H9 (cell line): ENCODE measurements around the gene MPC1L. TPM values are rescaled to one million over a fixed set of nuclear protein-coding genes. Genes with fewer than 3 reads are reported as not detected.

Source experiments
- DNase-seq: peaks from one replicate; pipeline ENCODE4 v3.0.0-alpha.2; 2017
- H2AFZ ChIP-seq: one replicate; pipeline ENCODE4 v1.6.1; 2013; ENCODE audit warnings: mild to moderate bottlenecking, low read length, control low read depth, moderate library complexity
- H2AK5ac ChIP-seq: 2 replicates; pipeline ENCODE4 v1.6.1; 2013; ENCODE audit warnings: low read length, control low read depth, mixed read lengths; ENCODE audit not compliant: insufficient read length
- H2BK120ac ChIP-seq: one replicate; pipeline ENCODE4 v1.6.1; 2013; ENCODE audit warnings: low read depth, mild to moderate bottlenecking, low read length, control low read depth, inconsistent platforms; ENCODE audit not compliant: poor library complexity, severe bottlenecking
- H2BK12ac ChIP-seq: 2 replicates; pipeline ENCODE4 v1.6.1; 2013; ENCODE audit warnings: low read length, control low read depth, mixed read lengths, low read depth; ENCODE audit not compliant: insufficient read length
- H2BK15ac ChIP-seq: 2 replicates; pipeline ENCODE4 v1.6.1; 2013; ENCODE audit warnings: low read depth, low read length, control low read depth
- H2BK20ac ChIP-seq: one replicate; pipeline ENCODE4 v1.6.1; 2013; ENCODE audit warnings: low read depth, mild to moderate bottlenecking, low read length, control low read depth, inconsistent platforms; ENCODE audit not compliant: poor library complexity, severe bottlenecking
- H2BK5ac ChIP-seq: 2 replicates; pipeline ENCODE4 v1.6.1; 2013; ENCODE audit warnings: low read length, control low read depth, mixed read lengths; ENCODE audit not compliant: insufficient read length
- H3K14ac ChIP-seq: 2 replicates; pipeline ENCODE4 v1.6.1; 2013; ENCODE audit warnings: low read length, control low read depth; ENCODE audit not compliant: insufficient read depth
- H3K18ac ChIP-seq: 2 replicates; pipeline ENCODE4 v1.6.1; 2013; ENCODE audit warnings: low read depth, mild to moderate bottlenecking, mixed read lengths, low read length, control low read depth; ENCODE audit not compliant: insufficient read length
- H3K23ac ChIP-seq: 2 replicates; pipeline ENCODE4 v1.6.1; 2013; ENCODE audit warnings: low read length, control low read depth, mixed read lengths, low read depth; ENCODE audit not compliant: insufficient read length
- H3K23me2 ChIP-seq: 2 replicates; pipeline ENCODE4 v1.6.1; 2013; ENCODE audit warnings: low read depth, mild to moderate bottlenecking, mixed read lengths, low read length, control low read depth; ENCODE audit not compliant: insufficient read length, poor library complexity, severe bottlenecking
- H3K27ac ChIP-seq: 2 replicates; pipeline ENCODE4 v1.5.1; 2013; ENCODE audit warnings: low read length, control low read depth, mixed read lengths, low read depth; ENCODE audit not compliant: insufficient read length
- H3K27me3 ChIP-seq: 2 replicates; pipeline ENCODE4 v1.6.1; 2013; ENCODE audit warnings: low read length, control low read depth, inconsistent platforms; ENCODE audit not compliant: insufficient read depth
- H3K4ac ChIP-seq: 2 replicates; pipeline ENCODE4 v1.6.1; 2013; ENCODE audit warnings: low read depth, mild to moderate bottlenecking, control low read depth, inconsistent platforms, low read length, moderate library complexity
- H3K4me1 ChIP-seq: 2 replicates; pipeline ENCODE4 v1.6.1; 2013; ENCODE audit warnings: low read length, control low read depth, inconsistent platforms; ENCODE audit not compliant: insufficient read depth
- H3K4me2 ChIP-seq: 2 replicates; pipeline ENCODE4 v1.6.1; 2013; ENCODE audit warnings: low read length, control low read depth, mixed read lengths; ENCODE audit not compliant: insufficient read length, insufficient read depth
- H3K56ac ChIP-seq: 2 replicates; pipeline ENCODE4 v1.6.1; 2013; ENCODE audit warnings: low read depth, mild to moderate bottlenecking, mixed read lengths, low read length, control low read depth; ENCODE audit not compliant: insufficient read length
- H3K79me1 ChIP-seq: 2 replicates; pipeline ENCODE4 v1.6.1; 2013; ENCODE audit warnings: low read depth, mild to moderate bottlenecking, moderate library complexity, low read length, control low read depth, inconsistent platforms; ENCODE audit not compliant: insufficient read depth, poor library complexity, severe bottlenecking
- H3K79me2 ChIP-seq: 2 replicates; pipeline ENCODE4 v1.6.1; 2013; ENCODE audit warnings: low read length, control low read depth, inconsistent platforms; ENCODE audit not compliant: insufficient read depth
- H3K9ac ChIP-seq: 2 replicates; pipeline ENCODE4 v1.6.1; 2013; ENCODE audit warnings: low read length, control low read depth, mixed read lengths; ENCODE audit not compliant: insufficient read length; ENCODE audit errors: extremely low read depth
- H3K9me3 ChIP-seq: one replicate; pipeline ENCODE4 v1.6.1; 2013; ENCODE audit warnings: low read depth, low read length, inconsistent platforms; ENCODE audit not compliant: control insufficient read depth
- H3T11ph ChIP-seq: one replicate; pipeline ENCODE4 v1.6.1; 2013; ENCODE audit warnings: mild to moderate bottlenecking, low read length, control low read depth, inconsistent platforms
- H4K20me1 ChIP-seq: one replicate; pipeline ENCODE4 v1.6.1; 2013; ENCODE audit not compliant: control insufficient read depth, insufficient read length, insufficient read depth
- H4K5ac ChIP-seq: 2 replicates; pipeline ENCODE4 v1.6.1; 2013; ENCODE audit warnings: low read depth, mild to moderate bottlenecking, mixed read lengths, low read length, control low read depth; ENCODE audit not compliant: insufficient read length
- H4K8ac ChIP-seq: replicated peaks from 2 replicates; pipeline ENCODE4 v1.6.1; 2013; ENCODE audit warnings: low read length, control low read depth, mixed read lengths, low read depth; ENCODE audit not compliant: insufficient read length
- H4K91ac ChIP-seq: 2 replicates; pipeline ENCODE4 v1.6.1; 2013; ENCODE audit warnings: low read depth, mild to moderate bottlenecking, moderate library complexity, mixed read lengths, low read length, control low read depth; ENCODE audit not compliant: insufficient read length
- H3K27ac Mint-ChIP-seq, 3 experiments: 2 replicates in 2 of 3; 3 replicates in 1 of 3; pipeline ENCODE4 v1.8.0; 2020 to 2021; ENCODE audit warnings: mixed read lengths in 3 of 3, mild to moderate bottlenecking in 1 of 3, moderate library complexity in 1 of 3
- H3K27me3 Mint-ChIP-seq: 2 replicates; pipeline ENCODE4 v1.8.0; 2021; ENCODE audit warnings: low read depth, mild to moderate bottlenecking, moderate library complexity, mixed read lengths
- H3K36me3 Mint-ChIP-seq, 3 experiments: 2 replicates in 2 of 3; 3 replicates in 1 of 3; pipeline ENCODE4 v1.8.0; 2020 to 2021; ENCODE audit warnings: low read depth in 3 of 3, mixed read lengths in 3 of 3; ENCODE audit not compliant: insufficient read depth in 1 of 3
- H3K4me1 Mint-ChIP-seq, 2 experiments: 2 replicates each; pipeline ENCODE4 v1.8.0; 2020; ENCODE audit warnings: mixed read lengths in 2 of 2
- H3K4me3 Mint-ChIP-seq, 2 experiments: 2 replicates in 1 of 2; 3 replicates in 1 of 2; pipeline ENCODE4 v1.8.0; 2020 to 2021; ENCODE audit warnings: mild to moderate bottlenecking in 2 of 2, mixed read lengths in 2 of 2, moderate library complexity in 1 of 2
- H3K9me3 Mint-ChIP-seq, 2 experiments: 2 replicates in 1 of 2; 3 replicates in 1 of 2; pipeline ENCODE4 v1.8.0; 2020; ENCODE audit warnings: mild to moderate bottlenecking in 2 of 2, mixed read lengths in 2 of 2, moderate library complexity in 1 of 2
- WGBS: extraction: QIAGEN DNeasy Blood & Tissue Kit; methylation state at CpG from one replicate; pipeline ENCODE4 v1.1.7; 2013; ENCODE audit warnings: missing lambda C conversion rate, low lambda C conversion rate, mixed read lengths; ENCODE audit not compliant: insufficient read length; ENCODE audit errors: extremely low coverage; 5-methylcytosine and 5-hydroxymethylcytosine counted together
- total RNA-seq: library from RNA; stranded (reverse); gene quantifications from 2 replicates; pipeline ENCODE4 v1.2.1, GENCODE V29; 2021
- TF ChIP-seq, protein P1 (sequence below): fragments of 200-600 bp; sonication (generic); conservative IDR thresholded peaks from 3 replicates; pipeline ENCODE4 v1.8.0; 2021; ENCODE audit warnings: antibody characterized with exemption, mild to moderate bottlenecking

Gene MPC1L
- total RNA-seq, 1 experiment from 2014 or later = not detected

DNA sequence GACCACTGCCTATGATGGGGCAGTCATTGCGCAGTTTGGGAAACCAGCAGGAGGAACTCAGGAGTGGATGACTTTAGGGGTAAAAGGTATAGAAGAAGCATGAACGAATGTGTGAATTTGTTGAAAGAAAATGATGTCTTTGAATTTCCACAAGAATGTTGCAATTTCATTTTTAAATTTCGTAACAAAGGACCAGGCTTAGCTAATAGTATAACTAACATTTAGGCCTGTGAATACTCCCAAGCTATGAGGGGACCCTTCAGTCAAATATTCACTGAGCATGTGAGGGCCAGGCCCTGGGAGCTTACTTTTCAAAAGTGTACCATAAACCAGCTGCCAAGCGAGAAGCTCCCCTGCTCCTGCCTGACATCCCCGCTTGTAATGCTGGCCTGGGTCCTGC lies 5.3 kb downstream of the MPC1L start:
- no peak overlapping the region for H2BK12ac ChIP-seq
- no peak overlapping the region for H2BK15ac ChIP-seq
- H3K23ac ChIP-seq = no peak overlapping the region
- H2AFZ ChIP-seq = no peak overlapping the region
- H3K14ac ChIP-seq = no peak overlapping the region
- no peak overlapping the region for H2BK5ac ChIP-seq
- no peaks in the 10 kb centered on the region for H3K79me1 ChIP-seq
- Mint-ChIP-seq H3K9me3 (peaks cover 39 to 57% of the 10 kb centered on the region in 2 experiments), H3K4me1 (peaks cover 0 to 8% of the 10 kb centered on the region in 2 experiments; a peak in 1 of 4 replicates), H3K4me3 (no peak overlapping the region), H3K27me3 (peaks cover 2% of the 10 kb centered on the region), H3K27ac (no peak overlapping the region), H3K36me3 (peaks cover 11 to 38% (median 29%) of the 10 kb centered on the region in 3 experiments; a peak in 6 of 7 replicates)
- no peak overlapping the region for H3K27ac ChIP-seq
- no peak overlapping the region for H4K91ac ChIP-seq
- H2BK120ac ChIP-seq = no peak overlapping the region
- H3K23me2 ChIP-seq = no peaks in the 10 kb centered on the region
- no peak overlapping the region for H3K4ac ChIP-seq
- no peaks in the 10 kb centered on the region for H3K9me3 ChIP-seq
- H3K4me1 ChIP-seq = no peaks in the 10 kb centered on the region
- H4K5ac ChIP-seq = no peak overlapping the region
- H4K8ac ChIP-seq = no peak overlapping the region
- no peak overlapping the region for H3K18ac ChIP-seq
- H3K9ac ChIP-seq = no peak overlapping the region
- TF ChIP-seq, protein P1, sequence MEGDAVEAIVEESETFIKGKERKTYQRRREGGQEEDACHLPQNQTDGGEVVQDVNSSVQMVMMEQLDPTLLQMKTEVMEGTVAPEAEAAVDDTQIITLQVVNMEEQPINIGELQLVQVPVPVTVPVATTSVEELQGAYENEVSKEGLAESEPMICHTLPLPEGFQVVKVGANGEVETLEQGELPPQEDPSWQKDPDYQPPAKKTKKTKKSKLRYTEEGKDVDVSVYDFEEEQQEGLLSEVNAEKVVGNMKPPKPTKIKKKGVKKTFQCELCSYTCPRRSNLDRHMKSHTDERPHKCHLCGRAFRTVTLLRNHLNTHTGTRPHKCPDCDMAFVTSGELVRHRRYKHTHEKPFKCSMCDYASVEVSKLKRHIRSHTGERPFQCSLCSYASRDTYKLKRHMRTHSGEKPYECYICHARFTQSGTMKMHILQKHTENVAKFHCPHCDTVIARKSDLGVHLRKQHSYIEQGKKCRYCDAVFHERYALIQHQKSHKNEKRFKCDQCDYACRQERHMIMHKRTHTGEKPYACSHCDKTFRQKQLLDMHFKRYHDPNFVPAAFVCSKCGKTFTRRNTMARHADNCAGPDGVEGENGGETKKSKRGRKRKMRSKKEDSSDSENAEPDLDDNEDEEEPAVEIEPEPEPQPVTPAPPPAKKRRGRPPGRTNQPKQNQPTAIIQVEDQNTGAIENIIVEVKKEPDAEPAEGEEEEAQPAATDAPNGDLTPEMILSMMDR = no peak
- H2AK5ac ChIP-seq = no peak overlapping the region
- H2BK20ac ChIP-seq = no peak overlapping the region
- H3K4me2 ChIP-seq = no peak overlapping the region
- no peak overlapping the region for H3T11ph ChIP-seq
- H3K79me2 ChIP-seq = no peaks in the 10 kb centered on the region
- H4K20me1 ChIP-seq = no peaks in the 10 kb centered on the region
- no peak overlapping the region for H3K56ac ChIP-seq
- no peaks in the 10 kb centered on the region for H3K27me3 ChIP-seq
- no CpG with 5 or more reads among the region's 5 CpGs for WGBS
- no peak for DNase-seq
